ENCODE measurements around the gene ZYX. TPM values are rescaled to one million over a fixed set of nuclear protein-coding genes. Genes with fewer than 3 reads are reported as not detected.
A peak's percentile ranks its signal among the peaks of the same experiment; 100 is the strongest.

ZYX gene, protein sequence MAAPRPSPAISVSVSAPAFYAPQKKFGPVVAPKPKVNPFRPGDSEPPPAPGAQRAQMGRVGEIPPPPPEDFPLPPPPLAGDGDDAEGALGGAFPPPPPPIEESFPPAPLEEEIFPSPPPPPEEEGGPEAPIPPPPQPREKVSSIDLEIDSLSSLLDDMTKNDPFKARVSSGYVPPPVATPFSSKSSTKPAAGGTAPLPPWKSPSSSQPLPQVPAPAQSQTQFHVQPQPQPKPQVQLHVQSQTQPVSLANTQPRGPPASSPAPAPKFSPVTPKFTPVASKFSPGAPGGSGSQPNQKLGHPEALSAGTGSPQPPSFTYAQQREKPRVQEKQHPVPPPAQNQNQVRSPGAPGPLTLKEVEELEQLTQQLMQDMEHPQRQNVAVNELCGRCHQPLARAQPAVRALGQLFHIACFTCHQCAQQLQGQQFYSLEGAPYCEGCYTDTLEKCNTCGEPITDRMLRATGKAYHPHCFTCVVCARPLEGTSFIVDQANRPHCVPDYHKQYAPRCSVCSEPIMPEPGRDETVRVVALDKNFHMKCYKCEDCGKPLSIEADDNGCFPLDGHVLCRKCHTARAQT
- 259 TPM for polyA plus RNA-seq (ENCODE audit: insufficient read length)

DNA sequence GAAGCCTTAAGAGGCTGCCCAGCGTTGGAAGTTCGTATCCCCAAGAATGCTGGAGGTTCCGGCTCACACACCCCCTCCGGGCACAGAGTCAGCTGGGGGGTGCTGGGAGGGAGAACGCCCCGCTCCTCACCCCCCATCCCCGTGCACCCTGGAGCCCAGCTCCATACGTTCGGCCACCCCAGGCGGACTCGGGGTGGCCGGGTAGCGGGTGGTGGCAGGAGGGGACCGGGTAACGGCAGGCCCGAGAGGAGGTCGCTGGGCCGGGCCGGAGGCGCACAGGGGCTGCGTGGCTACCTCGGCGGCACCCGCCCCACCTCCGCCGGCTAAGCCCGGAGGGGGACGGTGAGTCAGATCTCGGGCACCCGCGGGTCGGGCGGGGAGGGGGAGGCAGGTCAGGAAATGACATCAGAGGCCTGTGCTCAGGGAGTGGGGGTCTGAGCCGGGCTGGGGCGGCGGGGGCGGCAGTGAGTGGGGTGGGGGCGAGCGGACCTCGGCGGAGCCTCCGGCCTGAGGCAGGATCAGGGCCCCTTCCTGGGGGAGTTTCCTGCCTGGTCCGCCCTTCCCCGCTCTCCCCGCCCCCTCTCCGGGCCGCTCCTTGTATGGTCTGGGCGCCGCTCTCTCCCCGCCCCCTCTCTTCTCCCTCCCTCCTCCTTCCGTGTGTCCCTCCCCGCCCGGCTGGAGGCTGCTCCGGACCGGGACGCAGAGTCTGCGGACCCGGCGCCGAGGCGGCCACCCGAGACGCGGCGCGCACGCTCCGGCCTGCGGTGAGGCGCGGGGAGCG, at the start of gene ZYX:
TSS of gene ZYX (plus strand) at position 700 of the 781 bp plus-strand sequence. CDS start 227 bp downstream, outside the sequence.
- DNase-seq = peak; percentile 96

DNA sequence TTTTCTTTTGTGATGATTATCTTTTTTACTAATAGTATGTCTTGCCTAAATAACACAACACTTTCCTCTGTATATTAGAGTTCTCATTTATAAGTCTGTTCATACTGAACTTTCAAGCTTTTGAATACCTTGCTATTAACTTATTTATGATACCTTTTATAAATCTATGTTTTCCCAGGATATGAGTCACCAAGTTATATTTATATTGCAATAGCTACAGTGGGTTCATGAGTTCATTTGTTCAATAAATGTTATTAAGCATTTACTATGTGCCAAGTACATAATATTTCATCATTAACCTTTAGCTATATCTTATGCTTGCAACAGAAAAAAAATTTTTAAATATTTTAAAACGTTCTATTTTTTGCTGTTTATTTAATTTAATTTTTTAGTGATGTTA, 46.9 kb upstream of the ZYX start:
- no peak for DNase-seq

DNA sequence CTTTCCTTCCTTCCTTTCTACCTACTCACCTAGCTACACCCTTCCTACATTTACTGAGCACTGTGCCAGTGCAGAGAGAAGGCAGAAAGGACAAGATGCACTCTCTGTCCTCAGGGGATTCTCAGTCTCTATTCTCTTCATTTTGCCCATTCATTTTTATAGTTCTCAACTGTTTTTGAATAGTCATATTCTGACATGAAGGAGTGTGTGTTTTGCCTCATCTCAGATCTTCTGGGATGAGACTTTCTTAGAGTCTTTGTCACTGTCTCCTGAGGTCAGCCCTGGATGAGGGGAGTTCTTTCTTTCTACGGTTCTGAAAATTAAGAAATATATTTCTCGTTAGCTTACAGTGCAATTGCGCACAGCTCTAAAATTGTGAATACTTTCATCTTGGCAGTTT, 43.9 kb upstream of the ZYX start:
- no peak for DNase-seq

DNA sequence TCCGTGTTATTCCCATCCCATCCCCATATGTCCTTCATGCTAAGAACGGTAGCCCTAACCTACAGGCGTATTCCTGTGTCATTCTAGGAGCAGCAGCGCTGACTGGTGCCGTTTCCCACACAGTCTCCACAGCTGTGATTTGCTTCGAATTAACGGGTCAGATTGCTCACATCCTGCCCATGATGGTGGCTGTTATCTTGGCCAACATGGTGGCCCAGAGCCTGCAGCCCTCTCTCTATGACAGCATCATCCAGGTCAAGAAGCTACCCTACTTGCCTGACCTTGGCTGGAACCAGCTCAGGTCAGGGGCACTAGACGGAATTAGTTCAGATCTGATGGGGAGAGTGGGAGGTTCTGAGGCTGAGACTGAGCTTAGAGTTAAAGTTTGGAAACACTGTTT, 39.3 kb upstream of the ZYX start:
- no peak for DNase-seq

DNA sequence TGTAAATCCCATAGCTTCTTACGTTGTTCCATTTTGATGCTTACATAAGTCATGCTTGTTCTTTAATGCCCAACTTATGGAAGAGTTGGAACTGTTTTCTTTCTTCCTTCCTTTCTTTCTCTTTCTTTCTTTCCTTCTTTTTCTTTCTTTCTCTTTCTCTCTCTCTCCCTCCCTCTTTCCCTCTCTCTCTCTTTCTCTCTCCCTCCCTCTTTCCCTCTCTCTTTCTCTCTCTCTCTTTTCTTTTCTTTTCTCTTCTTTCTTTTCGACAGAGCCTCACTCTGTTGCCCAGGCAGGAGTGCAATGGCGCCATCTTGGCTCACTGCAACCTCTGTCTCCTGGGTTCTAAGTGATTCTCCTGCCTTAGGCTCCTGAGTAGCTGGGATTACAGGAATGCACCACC, 37.5 kb upstream of the ZYX start:
- DNase-seq = no peak

DNA sequence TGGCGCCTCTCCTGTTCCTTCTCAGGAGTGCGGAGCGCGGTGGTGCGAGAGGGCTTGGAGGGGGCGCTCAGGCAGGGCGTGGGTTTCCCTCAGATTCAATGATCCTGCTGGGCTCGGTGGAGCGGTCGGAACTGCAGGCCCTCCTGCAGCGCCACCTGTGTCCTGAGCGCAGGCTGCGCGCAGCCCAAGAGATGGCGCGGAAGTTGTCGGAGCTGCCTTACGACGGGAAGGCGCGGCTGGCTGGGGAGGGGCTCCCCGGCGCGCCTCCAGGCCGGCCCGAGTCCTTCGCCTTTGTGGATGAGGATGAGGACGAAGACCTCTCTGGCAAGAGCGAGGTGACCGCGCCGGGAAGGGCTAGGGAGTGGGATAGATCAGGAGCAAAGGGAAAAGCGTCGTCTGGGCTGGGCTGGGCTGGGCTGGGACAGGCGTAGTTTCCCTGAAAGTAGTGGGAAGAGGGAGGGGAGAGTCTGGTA, 35.7 kb upstream of the ZYX start:
- DNase-seq = peak; percentile 42

DNA sequence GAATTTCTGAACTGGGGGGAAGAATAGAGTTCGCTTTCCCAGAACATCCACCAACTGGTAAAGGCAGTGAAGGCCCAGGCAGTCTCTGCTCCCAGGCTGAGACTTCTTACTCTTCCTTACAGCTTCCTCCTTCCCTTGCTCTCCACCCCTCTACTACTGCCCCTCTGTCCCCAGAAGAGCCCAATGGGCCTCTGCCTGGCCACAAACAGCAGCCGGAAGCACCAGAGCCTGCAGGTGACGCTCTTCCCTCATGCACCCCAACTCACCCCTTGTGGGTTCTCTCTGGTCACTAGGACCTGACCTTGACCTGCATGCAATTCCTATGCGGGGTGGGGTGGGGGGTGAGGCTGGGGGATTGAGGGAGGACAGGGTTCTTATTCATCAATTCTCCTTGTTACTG, 35.1 kb upstream of the ZYX start:
- no peak for DNase-seq

DNA sequence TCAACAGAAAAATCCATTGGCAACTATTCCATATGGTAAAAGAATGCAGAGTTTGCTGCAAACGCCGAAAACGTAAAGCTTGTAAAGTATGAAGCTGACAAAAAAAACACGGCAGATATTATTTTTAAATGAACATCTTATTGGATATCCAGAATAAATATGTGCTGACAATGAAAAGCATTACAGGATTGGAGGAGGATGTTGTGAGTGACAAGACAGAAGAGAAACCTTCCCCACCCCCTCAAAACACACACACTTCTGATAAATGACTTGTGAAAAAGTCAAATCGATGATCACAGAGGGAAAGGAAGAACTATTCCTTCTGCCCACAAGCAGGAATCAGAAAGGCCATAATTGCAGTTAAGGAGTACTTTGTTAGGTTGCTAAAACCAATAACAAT, 33.2 kb upstream of the ZYX start:
- DNase-seq = no peak

DNA sequence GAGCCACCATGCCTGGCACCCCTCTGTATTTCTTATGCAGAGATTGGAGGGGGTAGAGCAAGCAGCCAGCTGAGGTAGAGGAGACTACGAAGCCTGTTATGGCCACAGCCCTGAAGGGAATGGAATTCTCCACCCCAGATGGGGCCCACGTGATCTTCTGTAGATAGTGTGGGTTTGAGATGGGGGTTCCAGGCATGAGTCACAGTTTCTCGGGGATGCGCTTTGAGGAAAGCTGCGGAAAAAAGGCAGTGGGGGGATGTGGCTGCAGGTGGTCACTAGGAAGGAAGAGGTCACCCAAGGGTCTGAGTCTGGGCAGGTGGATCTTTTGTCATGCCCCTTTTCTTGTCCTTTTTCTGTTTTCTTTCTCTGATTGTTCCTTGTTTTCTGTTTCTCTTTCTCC, 30.1 kb upstream of the ZYX start:
- no peak for DNase-seq

DNA sequence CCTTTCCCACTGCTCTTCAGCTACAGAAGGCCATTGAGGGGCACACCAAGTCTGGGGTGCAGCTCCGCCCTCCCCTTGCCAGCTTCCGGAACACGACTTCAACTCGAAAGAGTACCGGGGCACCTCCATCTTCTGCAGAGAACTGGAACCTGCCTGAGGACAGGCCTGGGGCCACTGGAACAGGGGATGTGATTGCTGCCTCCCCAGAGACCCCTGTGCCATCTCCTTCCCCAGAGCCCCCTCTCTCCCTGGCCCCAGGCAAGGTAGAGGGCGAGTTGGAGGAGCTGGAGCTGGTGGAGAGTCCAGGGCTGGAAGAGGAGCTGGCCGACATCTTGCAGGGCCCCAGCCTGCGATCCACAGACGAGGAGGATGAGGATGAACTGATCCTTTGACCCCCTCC, 29.6 kb upstream of the ZYX start:
- no peak for DNase-seq

DNA sequence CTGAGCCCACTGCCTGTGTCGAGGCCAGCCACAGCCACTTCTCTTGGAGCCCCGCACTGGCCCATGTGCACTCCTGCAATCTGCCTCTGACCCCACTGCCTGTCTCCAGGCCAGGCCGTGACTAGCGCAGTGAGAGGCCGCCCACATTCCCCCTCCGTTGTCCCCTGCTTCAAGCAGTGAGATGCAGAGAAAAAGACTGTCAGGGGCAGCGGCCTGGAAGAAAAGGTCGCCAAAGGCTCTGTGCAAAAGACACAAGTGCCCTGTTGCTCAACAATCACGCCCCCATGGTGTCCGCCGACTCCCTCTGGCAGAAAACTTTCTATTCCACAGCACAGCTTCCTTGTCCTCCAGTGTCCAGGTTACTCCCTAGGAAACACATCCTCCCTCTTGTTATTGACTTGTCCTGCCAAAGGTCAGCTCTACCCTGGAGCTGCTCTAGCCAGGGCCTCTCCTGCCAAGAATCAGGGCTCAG, 28.6 kb upstream of the ZYX start:
- DNase-seq = no peak

DNA sequence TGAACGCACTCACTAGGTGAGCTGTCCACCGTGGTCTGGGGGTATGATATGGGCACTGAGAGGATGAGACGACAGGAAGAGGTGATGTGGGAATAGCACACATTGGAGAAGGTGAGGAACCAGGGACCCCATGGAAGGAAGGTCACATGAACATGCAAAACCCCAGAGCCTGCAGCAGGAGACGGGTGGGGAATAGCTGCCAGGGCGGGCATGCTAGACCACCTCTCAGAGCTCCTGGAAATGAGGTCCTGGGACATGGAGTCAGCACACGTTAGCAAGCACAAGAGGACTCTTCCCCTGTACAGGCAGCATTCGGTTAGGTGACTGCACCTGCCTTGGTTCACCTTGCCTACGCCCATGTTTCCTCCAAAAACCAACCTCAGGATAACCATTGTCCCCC, 26.8 kb upstream of the ZYX start:
- no peak for DNase-seq

DNA sequence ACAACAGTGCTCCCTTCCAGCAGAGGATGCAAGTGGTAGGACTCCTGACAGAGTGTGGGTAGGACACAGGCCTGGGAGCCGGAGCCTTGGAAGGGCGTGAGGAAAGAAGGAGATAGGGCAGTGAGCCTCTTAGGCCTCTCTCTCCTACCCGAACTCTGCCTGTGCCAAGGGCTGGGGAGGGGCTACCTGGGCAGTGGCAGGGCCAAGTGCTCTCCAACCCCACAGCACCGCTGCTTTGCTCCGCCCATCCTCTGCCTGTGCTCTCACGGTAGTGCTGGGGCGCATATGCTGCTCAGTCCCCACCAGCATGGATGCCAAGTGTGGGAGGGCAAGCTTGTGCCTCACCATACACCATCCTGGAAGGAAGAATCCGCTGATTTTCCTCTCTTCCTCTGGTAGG, 26.2 kb upstream of the ZYX start:
- DNase-seq = no peak

DNA sequence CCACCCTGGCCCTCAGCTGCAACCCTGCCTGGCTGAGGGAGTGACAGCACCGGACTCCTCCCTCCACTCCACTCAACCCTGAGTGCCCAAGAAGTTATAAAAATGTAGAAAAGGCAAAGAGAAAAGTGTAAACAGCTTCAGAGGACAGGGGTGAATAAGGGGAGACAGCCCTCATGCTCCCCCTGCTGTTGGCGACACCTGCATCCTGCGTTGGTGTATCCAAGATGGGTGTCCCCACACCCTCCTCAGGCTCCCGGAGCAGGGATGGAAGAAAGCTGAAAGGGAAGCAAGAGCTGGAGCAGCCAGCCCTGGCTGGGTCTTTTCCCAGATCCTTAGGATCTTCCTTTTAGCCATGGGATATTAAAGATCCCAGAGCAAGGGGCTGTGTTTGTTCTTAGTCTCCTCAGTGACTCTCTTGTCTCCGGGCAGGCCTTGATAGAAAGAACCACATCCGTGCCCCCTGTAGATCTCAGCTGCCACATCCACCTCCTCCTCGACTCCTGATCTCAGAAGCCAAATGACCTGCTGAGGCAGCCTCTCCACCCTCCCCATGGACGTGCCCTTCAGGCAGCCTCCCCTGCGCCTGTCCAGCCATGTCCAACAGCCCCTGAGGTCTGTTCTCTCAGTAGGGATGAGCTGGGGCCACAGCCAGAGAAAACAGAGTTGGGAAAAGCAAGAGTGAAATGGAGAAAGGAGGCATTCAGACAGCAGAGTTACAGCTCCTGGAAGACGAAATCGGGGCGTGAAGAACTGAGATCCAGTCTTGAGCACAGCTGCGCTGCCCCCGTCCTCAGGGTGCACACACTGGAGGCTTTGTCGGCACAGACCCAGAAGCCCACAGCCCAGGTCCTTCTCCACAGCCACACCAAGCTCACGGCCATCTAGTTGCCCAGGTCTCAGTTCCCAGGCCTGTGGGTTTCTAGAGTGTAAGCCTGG, 25.4 kb upstream of the ZYX start:
- DNase-seq = no peak

DNA sequence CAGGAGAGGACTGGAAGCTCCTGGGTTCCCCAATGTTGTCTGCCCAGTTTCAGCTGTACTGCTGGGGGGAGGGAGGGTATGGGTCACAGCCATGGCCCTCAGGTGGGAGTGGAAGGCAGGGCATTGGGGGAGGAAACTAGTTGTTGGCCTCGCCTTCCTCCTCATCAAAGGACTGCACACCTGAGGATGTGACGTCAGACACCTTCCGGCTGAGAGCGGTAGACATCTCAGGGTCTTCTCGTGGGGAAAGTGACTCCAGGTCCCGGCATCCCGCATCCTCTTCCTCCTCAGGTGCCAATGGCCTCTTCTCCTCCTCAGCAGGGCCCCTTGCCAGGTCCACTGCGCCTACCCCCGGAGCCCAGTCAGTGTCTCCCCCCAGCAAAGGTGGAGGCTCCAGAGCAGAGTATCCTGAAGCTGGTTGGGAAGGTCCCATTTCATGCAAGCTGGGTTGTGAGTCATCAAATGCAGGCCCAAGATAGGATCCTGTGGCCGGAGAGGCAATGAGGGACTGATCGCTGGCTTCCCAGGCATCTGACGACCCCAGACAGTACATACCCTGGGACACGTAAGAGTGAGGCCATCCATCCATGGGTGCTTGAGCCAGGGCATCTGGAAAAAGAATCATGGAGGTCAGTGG, 24.6 kb upstream of the ZYX start:
- no peak for DNase-seq

DNA sequence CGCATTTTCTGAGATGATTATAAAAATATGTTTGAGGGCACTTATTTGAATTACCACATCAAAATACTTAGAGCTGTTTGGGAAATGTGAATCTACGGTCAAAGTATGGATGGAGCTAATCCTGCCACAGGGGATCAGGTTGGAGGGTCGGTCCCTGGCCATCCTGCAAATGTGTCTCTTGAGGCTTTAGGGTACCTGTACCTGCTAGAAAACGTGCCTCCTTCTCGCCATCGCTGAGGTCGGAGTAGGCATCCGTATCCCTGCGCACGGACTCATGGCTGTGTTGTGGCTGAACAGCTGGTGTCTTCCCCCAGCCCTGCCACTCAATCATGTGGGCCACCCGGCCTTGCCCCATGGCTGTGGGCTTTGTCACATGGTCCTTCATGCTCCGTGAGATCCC, 22.5 kb upstream of the ZYX start:
- no peak for DNase-seq

DNA sequence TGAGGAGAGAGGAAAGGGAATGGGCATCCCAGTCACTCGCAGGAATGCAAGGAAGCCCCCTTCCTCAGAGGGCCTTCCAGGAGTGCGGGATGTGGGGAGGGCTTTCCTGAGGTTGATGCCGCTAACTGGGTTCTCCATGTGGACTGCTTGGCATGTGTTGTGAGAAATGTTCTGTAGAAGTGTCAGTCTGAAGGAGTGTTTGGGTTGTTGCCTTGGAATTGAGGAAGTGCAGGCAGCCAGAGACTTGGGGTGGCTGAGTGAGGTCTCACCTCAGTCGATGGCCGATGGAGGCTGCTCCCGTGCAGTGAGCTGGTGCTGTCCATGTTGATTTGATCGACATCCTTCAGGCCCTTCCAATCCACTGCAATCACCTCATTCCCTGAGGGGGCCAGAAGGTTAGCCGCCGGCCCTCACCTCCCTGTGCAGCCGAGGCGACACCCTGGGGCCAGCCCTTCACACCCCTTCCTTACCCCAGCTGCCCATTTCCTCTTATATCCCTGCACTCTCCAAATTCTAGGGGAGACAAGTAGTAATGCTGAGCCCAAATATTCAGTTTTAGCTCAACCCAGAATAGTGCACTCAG, 21.3 kb upstream of the ZYX start:
- DNase-seq = no peak

DNA sequence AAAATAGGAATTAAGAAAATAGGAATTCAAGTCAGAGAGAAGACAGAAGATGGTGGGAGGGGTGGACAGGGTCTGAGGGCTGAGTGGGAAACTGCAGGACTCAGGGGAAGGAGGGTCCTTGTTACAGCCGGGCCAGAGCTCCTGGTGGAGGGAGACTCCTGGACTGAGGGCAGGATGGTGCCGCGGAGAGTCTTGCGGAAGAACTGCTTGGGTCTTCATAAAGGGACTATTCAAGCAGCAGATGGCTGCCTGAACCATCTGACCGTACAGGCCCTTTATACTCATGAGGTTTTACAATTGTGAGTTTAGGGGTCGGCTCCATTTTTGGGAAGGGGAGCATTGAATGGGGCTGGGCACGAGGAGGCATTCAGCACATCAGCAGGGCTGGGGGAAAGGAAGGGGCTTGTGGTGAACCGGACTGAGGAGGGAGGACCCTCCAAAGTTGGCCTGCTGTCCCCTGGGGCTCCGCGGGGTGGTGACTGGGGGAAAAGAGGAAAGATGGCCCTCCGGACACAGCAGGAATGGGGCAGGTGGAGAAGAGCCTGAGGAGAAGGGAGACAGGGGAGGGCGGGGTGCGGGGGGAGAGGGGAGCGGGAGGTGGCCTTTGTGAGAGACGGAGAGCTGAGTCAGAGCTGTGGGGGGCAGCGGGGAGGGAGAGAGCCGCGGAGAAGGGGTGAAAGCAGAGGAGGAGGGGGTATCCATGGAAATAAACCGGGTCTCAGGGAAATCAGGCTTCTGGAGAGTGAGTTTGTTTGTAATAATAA, 20.2 kb upstream of the ZYX start:
- no peak for DNase-seq

DNA sequence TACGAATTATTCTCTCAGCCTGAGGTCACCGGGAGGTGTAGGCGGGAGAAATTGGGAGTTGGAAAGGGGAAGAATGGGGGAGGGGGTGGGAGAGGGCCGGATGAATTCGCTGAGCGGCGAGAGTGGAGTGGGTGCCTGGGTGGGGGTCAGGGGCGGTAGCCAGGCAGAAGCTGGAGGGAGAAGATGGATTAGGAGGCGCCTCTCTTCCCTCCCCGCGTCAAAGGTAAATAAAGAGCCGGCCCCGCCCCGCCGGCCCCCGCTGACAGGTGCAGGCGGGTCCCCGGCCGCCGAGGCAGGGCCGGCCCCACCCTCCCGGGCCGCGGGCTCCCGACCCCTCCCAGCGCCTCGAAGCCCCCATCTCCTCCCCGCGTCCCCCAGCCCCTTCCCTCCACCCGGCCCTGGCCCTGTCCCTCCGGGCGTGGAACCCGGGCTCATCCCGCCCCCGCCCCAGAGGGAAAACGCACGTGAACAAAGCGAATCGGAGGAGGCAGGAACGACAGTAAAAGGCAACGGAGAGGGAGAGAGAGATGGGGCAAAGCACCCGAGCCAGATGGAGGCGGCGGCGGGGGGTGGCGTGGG, 19.5 kb upstream of the ZYX start:
- no peak for DNase-seq

All from hindlimb muscle (tissue), 1 donor.